Activated CD8-positive, alpha-beta T cell treated with anti-CD3 and anti-CD28 coated beads, Interleukin-2, amount 10 ng/mL, durations not matched to agents 7 days and 5 days (primary cell): ENCODE results near the gene EIPR1. TPM values are rescaled to one million over a fixed set of nuclear protein-coding genes. Genes with fewer than 3 reads are reported as not detected.

Experiments used
- ATAC-seq: fragments of 150-1000 bp; cut with Tn5 transposase; one replicate; pipeline ENCODE4 v1.10.0; 2021; ENCODE audit warnings: moderate library complexity
- CTCF ChIA-PET: fragments of 350-600 bp; sonication (Branson Sonifier 250); formaldehyde crosslinking; loops from one replicate; lab custom pipeline; 2021; ENCODE audit warnings: antibody characterized with exemption; lab: Charles Lee
- POLR2A ChIA-PET: fragments of 350-600 bp; sonication (Branson Sonifier 250); formaldehyde crosslinking; loops from one replicate; lab custom pipeline; 2021; ENCODE audit warnings: antibody characterized with exemption; lab: Charles Lee
- DNase-seq: peaks from one replicate; pipeline ENCODE4 v3.0.0-alpha.2; 2020
- H3K27ac Mint-ChIP-seq: one replicate; pipeline ENCODE4 v1.8.0; 2021; ENCODE audit warnings: mild to moderate bottlenecking, mixed read lengths
- H3K27me3 Mint-ChIP-seq: one replicate; pipeline ENCODE4 v1.8.0; 2021; ENCODE audit warnings: low read depth, mixed read lengths
- H3K36me3 Mint-ChIP-seq: one replicate; pipeline ENCODE4 v1.8.0; 2021; ENCODE audit warnings: low read depth, mixed read lengths
- H3K4me1 Mint-ChIP-seq: one replicate; pipeline ENCODE4 v1.8.0; 2021; ENCODE audit warnings: low read depth, mixed read lengths
- H3K4me3 Mint-ChIP-seq: one replicate; pipeline ENCODE4 v1.8.0; 2021; ENCODE audit warnings: mild to moderate bottlenecking, mixed read lengths
- H3K9me3 Mint-ChIP-seq: one replicate; pipeline ENCODE4 v1.8.0; 2022; ENCODE audit warnings: mixed read lengths; ENCODE audit not compliant: insufficient read depth
- total RNA-seq, 2 experiments: library from RNA; stranded (reverse); gene quantifications; one replicate each; pipeline ENCODE4 v1.2.3, GENCODE V29; 2021

The EIPR1 gene
- total RNA-seq: 10 to 100 TPM; 38.9 to 41.4 TPM

DNA sequence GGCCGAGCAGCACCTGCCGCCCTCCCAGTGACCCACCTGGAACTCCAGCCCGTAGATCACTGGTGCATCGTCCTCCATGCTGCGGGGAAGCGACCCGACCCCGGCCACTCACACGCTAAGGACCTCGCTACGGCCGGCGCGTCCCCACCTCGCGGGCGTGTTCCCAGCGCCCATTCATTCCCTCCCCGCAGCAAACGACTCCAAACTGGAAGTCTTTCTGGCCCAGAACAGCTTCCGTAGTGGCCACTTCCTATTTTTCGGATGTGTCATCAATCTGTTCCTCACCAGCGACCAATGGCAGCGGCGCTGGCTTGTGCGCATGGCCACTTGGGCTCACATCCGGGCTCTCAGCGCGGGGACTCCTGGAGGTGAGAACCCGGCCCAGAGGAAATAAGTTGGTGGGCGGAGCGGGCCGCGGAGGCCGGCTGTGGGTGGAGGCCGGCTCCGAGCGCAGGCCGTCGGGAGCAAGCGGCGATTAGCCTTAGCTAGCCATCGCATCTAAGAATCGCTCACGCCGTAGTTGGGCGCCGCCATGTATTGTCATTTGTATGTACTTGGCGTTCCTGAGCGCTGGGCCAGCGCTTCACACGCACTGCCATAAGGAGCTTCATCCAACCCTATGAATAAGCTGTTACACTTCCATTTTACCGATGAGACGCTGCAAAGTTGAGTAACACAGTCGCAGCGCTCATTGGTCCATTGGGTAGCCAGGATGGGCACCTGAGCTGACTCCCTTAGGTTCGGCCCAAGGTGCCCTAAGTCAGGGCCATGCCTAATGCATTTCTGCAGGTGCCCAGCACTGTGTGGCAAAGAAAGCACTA is at the start of gene EIPR1:
Gene EIPR1 (minus strand): TSS at position 207 of the 821 bp plus-strand sequence. CDS start 129 bp downstream, at position 78.
- peaks cover 41% of the 10 kb centered on the region for H3K4me1 Mint-ChIP-seq

DNA sequence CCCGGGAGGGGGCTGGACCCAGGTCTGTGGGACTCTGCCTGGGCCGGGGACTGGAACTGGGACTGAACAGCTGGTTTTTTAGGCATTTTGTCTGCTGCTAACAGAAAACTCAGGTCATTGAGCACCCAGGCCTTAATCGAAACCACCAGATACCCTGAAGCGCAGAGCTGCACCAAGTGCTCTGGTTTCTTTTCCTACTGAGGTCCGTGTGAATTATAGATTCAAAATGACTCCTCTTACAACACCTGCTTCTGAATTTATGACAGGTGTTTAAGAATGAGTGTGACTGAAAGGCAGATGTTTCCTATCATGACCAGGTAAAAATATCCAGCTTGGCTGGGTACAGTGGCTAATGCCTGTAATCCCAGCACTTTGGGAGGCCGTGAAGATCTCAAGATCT is 49.7 kb upstream of the EIPR1 start:
- H3K4me3 Mint-ChIP-seq: no peak overlapping the region
- CTCF ChIA-PET: no interaction called here
- DNase-seq (no peak), ATAC-seq (no peak)
- H3K36me3 Mint-ChIP-seq: peaks cover 27% of the 10 kb centered on the region
- no peaks in the 10 kb centered on the region for H3K9me3 Mint-ChIP-seq
- peaks cover 3% of the 10 kb centered on the region for H3K4me1 Mint-ChIP-seq
- no peak overlapping the region for H3K27ac Mint-ChIP-seq
- H3K27me3 Mint-ChIP-seq: no peaks in the 10 kb centered on the region
- POLR2A ChIA-PET: no interaction called here

More for the DNA sequence above, at the start of gene EIPR1:
- H3K4me3 Mint-ChIP-seq: peak within 1 kb of the TSS; percentile 96
- POLR2A ChIA-PET: interaction anchor here (0.6 to 1.6 kb wide), 5 partner anchors 142 to 275 kb away, joined by 3 to 11 read pairs (median 3); partner anchors contain the start of genes RNASEH1 and RPS7
- CTCF ChIA-PET: interaction anchor here (1.0 to 2.2 kb wide), 3 partner anchors 10 to 274 kb away, joined by 3 to 5 read pairs (median 3); no protein-coding TSS in a partner anchor
- H3K27ac Mint-ChIP-seq: peak within 1 kb of the TSS; percentile 98
- no peaks in the 10 kb centered on the region for H3K27me3 Mint-ChIP-seq
- peaks cover 20% of the 10 kb centered on the region for H3K36me3 Mint-ChIP-seq
- no peaks in the 10 kb centered on the region for H3K9me3 Mint-ChIP-seq
- peak; percentile 87 for ATAC-seq
- peak; percentile 98 for DNase-seq

DNA sequence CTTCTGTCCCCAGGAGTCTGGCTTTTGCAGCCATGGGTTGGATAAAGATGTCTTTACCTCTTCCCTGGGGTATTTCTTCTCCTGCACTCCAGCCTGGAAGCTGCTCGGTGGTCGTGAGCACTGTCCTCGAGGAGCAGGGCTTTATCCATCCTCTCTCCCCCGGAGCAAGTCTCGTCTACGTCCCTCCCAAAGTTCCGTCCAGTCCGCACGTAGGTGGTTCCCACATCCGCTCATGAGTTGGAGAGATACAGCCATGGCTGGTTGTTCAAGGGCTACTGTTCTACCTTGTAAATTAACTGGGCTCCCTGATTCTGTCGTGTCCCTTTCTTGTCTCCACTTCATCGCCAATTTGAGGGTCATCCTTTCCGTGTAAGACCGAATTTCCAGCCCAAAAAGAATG is 49.0 kb upstream of the EIPR1 start:
- Mint-ChIP-seq H3K4me1 (peaks cover 3% of the 10 kb centered on the region), H3K27ac (no peak overlapping the region), H3K9me3 (no peaks in the 10 kb centered on the region), H3K27me3 (no peaks in the 10 kb centered on the region), H3K36me3 (peaks cover 31% of the 10 kb centered on the region), H3K4me3 (no peak overlapping the region)
- no peak for ATAC-seq
- CTCF ChIA-PET: no interaction called here
- no peak for DNase-seq
- POLR2A ChIA-PET: no interaction called here

DNA sequence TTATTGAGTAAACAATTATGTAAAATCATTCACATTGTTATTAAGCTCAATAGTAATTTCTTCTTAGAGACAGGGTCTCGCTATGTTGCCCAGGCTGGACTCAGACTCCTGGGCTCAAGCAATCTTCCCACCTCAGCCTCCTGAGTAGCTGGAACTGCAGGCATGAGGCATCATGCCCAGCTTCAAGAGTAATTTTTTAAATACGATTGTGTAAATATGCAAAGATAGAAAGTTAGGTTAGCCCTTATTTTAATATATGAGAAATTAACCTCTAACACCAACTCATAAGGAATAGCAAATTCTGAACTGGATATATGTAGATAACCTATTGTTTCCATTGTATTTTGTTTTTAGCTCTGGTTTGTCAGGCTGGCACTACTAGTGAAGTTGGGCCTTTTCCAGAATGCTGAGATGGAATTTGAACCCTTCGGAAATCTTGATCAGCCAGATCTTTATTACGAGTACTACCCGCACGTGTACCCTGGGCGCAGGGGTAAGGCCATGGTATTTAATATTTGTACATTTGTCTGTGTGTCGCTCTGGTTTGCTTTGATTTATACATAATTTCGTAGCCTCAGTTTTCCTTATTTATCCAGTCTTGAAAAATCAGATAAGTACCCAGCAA is 46.7 kb upstream of the EIPR1 start:
- H3K9me3 Mint-ChIP-seq: no peaks in the 10 kb centered on the region
- POLR2A ChIA-PET: no interaction called here
- H3K4me1 Mint-ChIP-seq: peaks cover 3% of the 10 kb centered on the region
- peaks cover 23% of the 10 kb centered on the region for H3K36me3 Mint-ChIP-seq
- H3K4me3 Mint-ChIP-seq: no peak overlapping the region
- H3K27me3 Mint-ChIP-seq: no peaks in the 10 kb centered on the region
- DNase-seq: no peak
- H3K27ac Mint-ChIP-seq: no peak overlapping the region
- CTCF ChIA-PET: interaction anchor here (0.7 to 3.4 kb wide), 16 partner anchors 10 to 228 kb away, joined by 3 to 27 read pairs (median 8); no protein-coding TSS in a partner anchor
- no peak for ATAC-seq

DNA sequence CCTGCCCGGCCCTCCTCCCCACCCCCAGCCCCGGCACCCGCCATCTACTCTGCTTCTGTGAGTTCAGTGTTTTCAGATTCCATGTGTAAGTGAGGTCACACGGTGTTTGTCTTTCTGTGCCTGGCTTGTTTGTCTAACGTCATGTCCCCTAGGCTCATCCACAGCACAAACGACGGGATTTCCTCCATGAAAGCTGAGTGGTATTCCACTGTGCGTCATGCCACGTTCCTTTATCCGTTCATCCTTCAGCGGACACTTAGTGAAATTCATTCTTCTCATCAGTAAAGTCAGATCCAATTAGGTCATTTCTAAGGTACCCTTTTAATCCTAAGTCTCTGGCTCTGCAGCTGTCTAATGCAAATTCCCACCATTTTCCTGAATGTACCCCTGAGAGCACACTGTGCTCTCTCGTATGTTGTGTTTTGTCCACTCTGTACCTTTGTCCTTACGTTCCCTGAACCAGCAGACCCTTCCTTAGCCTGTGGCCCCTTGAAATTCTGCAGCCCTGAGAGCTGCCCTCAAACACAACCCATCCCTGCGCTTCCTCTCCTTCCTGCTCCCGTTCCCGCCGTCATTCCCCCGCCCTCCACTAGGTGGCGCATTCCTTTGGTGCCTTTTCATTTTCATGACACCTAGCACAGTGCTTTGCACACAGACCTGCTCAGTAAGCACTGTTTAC is 46.0 kb upstream of the EIPR1 start:
- CTCF ChIA-PET: interaction anchor here (0.7 to 3.4 kb wide), 19 partner anchors 10 to 228 kb away, joined by 3 to 27 read pairs (median 5); no protein-coding TSS in a partner anchor
- H3K27me3 Mint-ChIP-seq: no peaks in the 10 kb centered on the region
- H3K4me1 Mint-ChIP-seq: no peaks in the 10 kb centered on the region
- DNase-seq: peak; percentile 77
- H3K36me3 Mint-ChIP-seq: peaks cover 17% of the 10 kb centered on the region
- peak; percentile 72 for ATAC-seq
- no peak overlapping the region for H3K27ac Mint-ChIP-seq
- H3K4me3 Mint-ChIP-seq: no peak overlapping the region
- H3K9me3 Mint-ChIP-seq: no peaks in the 10 kb centered on the region
- POLR2A ChIA-PET: no interaction called here

DNA sequence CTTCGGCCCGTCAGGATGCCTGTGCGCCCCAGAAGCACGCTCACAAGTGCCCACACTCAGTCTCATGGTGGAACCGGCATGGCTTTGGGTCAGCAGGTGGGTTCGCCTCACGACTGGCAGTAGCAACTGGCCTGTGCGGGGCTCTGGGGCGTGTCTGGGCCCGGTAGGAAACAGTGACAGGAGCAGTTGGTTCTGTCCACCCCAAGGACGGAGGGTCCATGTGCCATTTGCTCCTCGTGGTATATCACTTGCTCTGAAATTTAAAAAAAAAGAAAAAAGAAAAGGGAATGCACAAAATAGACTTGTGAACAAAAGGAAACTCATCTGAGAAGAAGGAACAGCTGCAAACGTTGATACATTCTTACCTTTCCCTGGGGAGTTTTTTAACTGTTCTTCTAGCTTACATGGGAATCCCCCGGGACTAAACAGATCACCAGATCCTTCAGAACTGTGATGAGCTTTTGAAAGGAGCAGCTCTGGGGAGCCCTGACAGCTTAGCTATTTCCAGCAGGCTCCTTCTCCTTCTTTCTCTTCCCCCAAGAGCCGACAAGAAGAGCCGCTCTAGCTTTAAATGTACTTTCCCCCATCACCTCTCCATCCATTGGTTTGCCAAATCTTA is 44.7 kb upstream of the EIPR1 start:
- peaks cover 17% of the 10 kb centered on the region for H3K36me3 Mint-ChIP-seq
- ATAC-seq (no peak), DNase-seq (no peak)
- H3K9me3 Mint-ChIP-seq: no peaks in the 10 kb centered on the region
- H3K4me3 Mint-ChIP-seq: no peak overlapping the region
- POLR2A ChIA-PET: no interaction called here
- peak overlapping the region; percentile 8 for H3K27ac Mint-ChIP-seq
- no peaks in the 10 kb centered on the region for H3K27me3 Mint-ChIP-seq
- CTCF ChIA-PET: interaction anchor here (1.2 to 3.4 kb wide), 7 partner anchors 9 to 230 kb away, joined by 3 to 27 read pairs (median 21); partner anchors contain the start of genes EIPR1 and TRAPPC12
- H3K4me1 Mint-ChIP-seq: no peaks in the 10 kb centered on the region

DNA sequence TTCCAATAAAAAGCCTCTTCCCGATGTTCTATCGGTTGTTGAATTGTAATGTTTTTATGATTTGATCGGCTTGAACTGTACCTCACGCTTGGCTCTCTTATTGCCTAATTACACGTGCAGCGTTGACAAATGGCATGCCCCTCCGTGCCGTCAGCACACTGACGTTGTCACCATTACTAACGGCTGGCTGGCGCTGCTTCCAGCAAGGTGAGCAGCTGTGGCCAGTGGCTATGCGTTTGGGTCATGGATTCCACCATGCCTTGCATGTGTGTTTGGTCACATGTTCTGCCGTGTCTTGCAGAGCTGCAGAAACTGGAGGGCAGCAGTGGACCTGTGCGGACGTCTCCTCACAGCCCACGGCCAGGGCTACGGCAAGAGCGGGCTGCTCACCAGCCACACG is 44.0 kb upstream of the EIPR1 start:
- Mint-ChIP-seq H3K27me3 (no peaks in the 10 kb centered on the region), H3K9me3 (no peaks in the 10 kb centered on the region), H3K4me1 (no peaks in the 10 kb centered on the region), H3K36me3 (peaks cover 17% of the 10 kb centered on the region), H3K4me3 (no peak overlapping the region), H3K27ac (no peak overlapping the region)
- ChIA-PET CTCF (no interaction called here), POLR2A (no interaction called here)
- ATAC-seq (no peak), DNase-seq (no peak)

DNA sequence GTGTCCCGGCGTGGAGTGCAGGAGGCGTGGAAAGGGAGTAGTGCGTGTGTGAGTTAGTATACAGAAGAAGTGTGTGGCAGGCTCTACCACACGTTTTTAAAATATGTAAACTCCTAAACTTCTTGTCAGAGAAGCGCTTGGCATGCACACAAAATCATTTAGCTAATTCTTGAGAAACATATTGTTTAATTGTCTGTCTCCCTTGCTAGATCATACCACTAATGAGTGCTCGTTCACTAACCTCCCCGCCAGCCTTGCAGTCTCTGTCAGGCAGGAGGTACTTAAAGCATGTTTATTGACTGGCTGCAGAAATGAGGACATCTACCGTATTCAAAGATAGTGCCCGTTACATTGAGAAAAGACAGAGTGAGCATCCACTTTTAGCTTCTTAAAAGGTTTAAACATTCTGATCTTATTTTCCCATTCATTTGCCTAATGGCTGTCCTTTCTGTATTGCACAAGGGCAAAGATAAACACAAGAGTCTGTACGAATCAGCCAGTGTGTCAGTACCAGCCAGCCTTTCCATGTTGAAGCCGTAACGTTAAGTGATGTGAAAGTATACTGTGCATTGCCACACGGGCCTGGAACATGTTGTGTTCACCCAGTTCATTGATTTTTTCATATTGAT is 43.3 kb upstream of the EIPR1 start:
- H3K9me3 Mint-ChIP-seq: no peaks in the 10 kb centered on the region
- no peaks in the 10 kb centered on the region for H3K27me3 Mint-ChIP-seq
- no peak overlapping the region for H3K4me3 Mint-ChIP-seq
- H3K27ac Mint-ChIP-seq: no peak overlapping the region
- H3K4me1 Mint-ChIP-seq: no peaks in the 10 kb centered on the region
- DNase-seq (no peak), ATAC-seq (no peak)
- CTCF ChIA-PET: no interaction called here
- POLR2A ChIA-PET: no interaction called here
- peaks cover 19% of the 10 kb centered on the region for H3K36me3 Mint-ChIP-seq

DNA sequence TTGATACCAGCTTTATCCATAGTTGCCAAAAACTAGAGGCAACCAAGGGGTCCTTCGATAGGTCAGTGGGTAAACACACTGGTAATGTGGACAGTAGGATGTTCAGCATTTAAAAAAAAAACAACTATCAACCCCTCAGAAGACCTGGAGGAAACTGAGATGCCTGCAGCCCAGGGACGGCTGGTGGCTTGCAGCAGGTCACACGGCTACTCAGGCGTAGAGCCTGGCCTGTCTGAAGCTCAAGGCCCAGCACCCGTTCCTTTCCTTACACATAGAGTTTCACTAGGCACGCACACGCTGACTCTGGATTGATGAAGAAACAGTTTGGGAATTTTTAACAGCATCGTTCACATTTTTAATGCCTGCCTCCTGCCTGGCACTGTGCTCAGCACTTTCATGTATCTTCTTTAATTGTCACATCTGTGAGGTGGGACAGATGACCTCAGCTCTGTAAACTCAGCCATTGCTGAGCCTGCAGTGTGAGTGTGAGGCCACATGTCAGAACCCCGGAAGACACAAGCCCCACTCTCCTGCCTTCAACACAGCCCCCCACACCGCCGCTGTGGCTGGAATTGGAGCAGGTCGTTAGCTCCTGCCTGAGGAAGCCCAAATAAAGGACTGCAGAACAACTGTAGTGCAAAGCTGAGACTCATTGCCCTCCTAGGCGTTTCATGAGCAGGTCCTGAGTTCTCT is 42.6 kb upstream of the EIPR1 start:
- H3K36me3 Mint-ChIP-seq: peaks cover 21% of the 10 kb centered on the region
- H3K27me3 Mint-ChIP-seq: no peaks in the 10 kb centered on the region
- ChIA-PET POLR2A (no interaction called here), CTCF (no interaction called here)
- H3K27ac Mint-ChIP-seq: no peak overlapping the region
- no peaks in the 10 kb centered on the region for H3K9me3 Mint-ChIP-seq
- no peak overlapping the region for H3K4me3 Mint-ChIP-seq
- no peak for DNase-seq
- ATAC-seq: no peak
- no peaks in the 10 kb centered on the region for H3K4me1 Mint-ChIP-seq

DNA sequence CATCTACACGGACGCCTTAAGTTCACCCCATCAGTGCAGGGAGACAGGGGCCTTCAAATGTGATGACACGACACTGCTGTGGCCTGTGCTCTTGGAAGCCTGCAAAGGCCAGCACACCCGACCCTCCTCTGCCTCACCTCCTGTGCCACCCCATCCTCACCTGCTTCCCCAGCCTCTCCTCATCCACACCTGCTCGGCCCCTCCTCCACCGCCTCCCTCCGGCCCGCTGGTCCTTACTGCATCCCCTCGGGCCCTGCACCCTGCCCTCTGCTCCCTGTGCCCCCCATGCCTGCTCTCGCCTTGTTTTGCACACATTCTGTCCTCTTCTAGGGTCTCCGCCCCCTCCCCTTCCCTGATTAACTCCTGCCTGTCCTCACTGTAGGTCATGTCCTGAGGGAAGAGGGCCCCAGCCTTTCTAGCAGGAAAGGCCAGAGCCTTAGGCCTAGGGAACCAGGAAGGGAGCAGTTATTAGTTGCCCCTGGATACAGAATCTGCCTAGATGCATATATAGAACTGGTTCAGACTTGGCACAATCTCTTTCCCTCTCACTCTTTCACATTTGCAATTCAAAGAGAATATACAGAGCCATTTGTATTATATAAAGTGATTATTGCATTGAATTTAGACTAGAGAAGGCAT is 41.3 kb upstream of the EIPR1 start:
- H3K36me3 Mint-ChIP-seq: peaks cover 16% of the 10 kb centered on the region
- POLR2A ChIA-PET: no interaction called here
- H3K9me3 Mint-ChIP-seq: no peaks in the 10 kb centered on the region
- DNase-seq (no peak), ATAC-seq (no peak)
- no peaks in the 10 kb centered on the region for H3K4me1 Mint-ChIP-seq
- no peak overlapping the region for H3K4me3 Mint-ChIP-seq
- CTCF ChIA-PET: no interaction called here
- H3K27me3 Mint-ChIP-seq: no peaks in the 10 kb centered on the region
- H3K27ac Mint-ChIP-seq: no peak overlapping the region
